Small intestine (tissue), 7 donors: ENCODE results near the gene C6orf89. TPM values are rescaled to one million over a fixed set of nuclear protein-coding genes. Genes with fewer than 3 reads are reported as not detected.

ENCODE experiments used
- DNase-seq, 2 donors: peaks; one replicate each; pipeline versions ENCODE4 v3.0.0 to v3.0.0-alpha.2; 2013
- FAIRE-seq: peaks from 2 replicates; lab custom pipeline; 2012; peaks lifted over from hg19 to GRCh38; lab: Jason Lieb, UNC
- H3K27ac ChIP-seq, 3 donors: one replicate each; pipeline ENCODE4 v1.5.1; 2013; ENCODE audit warnings: low read length in 2 of 3, mild to moderate bottlenecking in 2 of 3, control low read depth in 1 of 3, inconsistent platforms in 1 of 3, low read depth in 1 of 3, moderate library complexity in 1 of 3
- H3K27me3 ChIP-seq, 3 donors: one replicate each; pipeline ENCODE4 v1.6.1; 2013; ENCODE audit warnings: low read length in 3 of 3, inconsistent platforms in 1 of 3; ENCODE audit not compliant: control insufficient read depth in 3 of 3, insufficient read depth in 3 of 3
- H3K36me3 ChIP-seq, 3 donors: one replicate each; pipeline ENCODE4 v1.6.1; 2013; ENCODE audit warnings: low read length in 3 of 3, inconsistent platforms in 1 of 3, low read depth in 1 of 3, mild to moderate bottlenecking in 1 of 3, moderate library complexity in 1 of 3; ENCODE audit not compliant: control insufficient read depth in 3 of 3, insufficient read depth in 2 of 3
- H3K4me1 ChIP-seq, 3 donors: one replicate each; pipeline ENCODE4 v1.6.1; 2013; ENCODE audit warnings: low read length in 2 of 3, inconsistent platforms in 1 of 3, low read depth in 1 of 3, mild to moderate bottlenecking in 1 of 3, moderate library complexity in 1 of 3; ENCODE audit not compliant: control insufficient read depth in 3 of 3, insufficient read depth in 2 of 3
- H3K4me3 ChIP-seq, 3 donors: one replicate each; pipeline ENCODE4 v1.5.1; 2013; ENCODE audit warnings: low read length in 3 of 3, control low read depth in 1 of 3, inconsistent platforms in 1 of 3, low read depth in 1 of 3, mild to moderate bottlenecking in 1 of 3, moderate library complexity in 1 of 3
- H3K9me3 ChIP-seq, 2 donors: one replicate each; pipeline ENCODE4 v1.6.1; 2013; ENCODE audit warnings: low read depth in 1 of 2, low read length in 1 of 2; ENCODE audit not compliant: control insufficient read depth in 2 of 2, insufficient read depth in 1 of 2
- WGBS, 3 donors: extraction: QIAGEN DNeasy Blood & Tissue Kit; methylation state at CpG; one replicate each; pipeline ENCODE4 v1.1.7; 2013; 5-methylcytosine and 5-hydroxymethylcytosine counted together
- polyA plus RNA-seq, 4 donors: library from polyadenylated mRNA; stranded (reverse) in 3 of 4; unstranded in 1 of 4; fragments of 200-250 nt in 3 of 4; fragments of 120-200 nt in 1 of 4; gene quantifications; one replicate each; pipeline versions ENCODE4 v1.2.1 to v1.2.3, GENCODE V29; 2013
- donor health status: healthy with polysubstance abuse.
- donor health status: control.
- donor health status: control.
- donor health status: Bipolar disorder and iron deficiency.
- donor health status: healthy.

Gene C6orf89
- polyA plus RNA-seq, 4 donors, result 6.5 to 38.7 (median 18.8) TPM

DNA sequence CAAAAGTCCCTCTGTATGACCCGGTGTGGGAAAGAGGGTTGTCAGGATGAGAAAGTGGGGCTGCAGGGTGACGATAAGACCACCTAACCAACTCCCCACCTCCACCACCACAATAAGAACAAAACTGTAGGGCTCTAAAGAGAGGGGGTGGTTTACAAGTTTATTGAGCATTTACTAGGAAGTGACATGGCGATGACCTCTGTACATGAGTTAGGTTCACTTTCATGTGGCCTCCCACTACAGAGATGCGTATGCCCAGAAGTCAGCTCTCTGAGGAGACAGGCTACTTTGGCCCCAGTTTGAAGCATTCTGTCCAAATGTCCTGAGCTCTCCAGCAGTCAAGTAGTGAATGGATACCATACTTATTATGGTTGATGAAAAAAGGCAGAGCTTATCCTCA, 40.1 kb downstream of the C6orf89 start:
- H3K9me3 ChIP-seq, result no peaks in the 10 kb centered on the region
- FAIRE-seq, result no peak
- peaks cover 8 to 32% (median 8%) of the 10 kb centered on the region in 3 donors for H3K36me3 ChIP-seq
- no peak overlapping the region for H3K4me3 ChIP-seq
- no peaks in the 10 kb centered on the region for H3K27me3 ChIP-seq
- H3K27ac ChIP-seq, result no peak overlapping the region
- 77 to 95% (median 83%) methylated on average over 4 of the region's 4 CpGs for WGBS, 3 donors
- no peak for DNase-seq
- H3K4me1 ChIP-seq, result no peaks in the 10 kb centered on the region

DNA sequence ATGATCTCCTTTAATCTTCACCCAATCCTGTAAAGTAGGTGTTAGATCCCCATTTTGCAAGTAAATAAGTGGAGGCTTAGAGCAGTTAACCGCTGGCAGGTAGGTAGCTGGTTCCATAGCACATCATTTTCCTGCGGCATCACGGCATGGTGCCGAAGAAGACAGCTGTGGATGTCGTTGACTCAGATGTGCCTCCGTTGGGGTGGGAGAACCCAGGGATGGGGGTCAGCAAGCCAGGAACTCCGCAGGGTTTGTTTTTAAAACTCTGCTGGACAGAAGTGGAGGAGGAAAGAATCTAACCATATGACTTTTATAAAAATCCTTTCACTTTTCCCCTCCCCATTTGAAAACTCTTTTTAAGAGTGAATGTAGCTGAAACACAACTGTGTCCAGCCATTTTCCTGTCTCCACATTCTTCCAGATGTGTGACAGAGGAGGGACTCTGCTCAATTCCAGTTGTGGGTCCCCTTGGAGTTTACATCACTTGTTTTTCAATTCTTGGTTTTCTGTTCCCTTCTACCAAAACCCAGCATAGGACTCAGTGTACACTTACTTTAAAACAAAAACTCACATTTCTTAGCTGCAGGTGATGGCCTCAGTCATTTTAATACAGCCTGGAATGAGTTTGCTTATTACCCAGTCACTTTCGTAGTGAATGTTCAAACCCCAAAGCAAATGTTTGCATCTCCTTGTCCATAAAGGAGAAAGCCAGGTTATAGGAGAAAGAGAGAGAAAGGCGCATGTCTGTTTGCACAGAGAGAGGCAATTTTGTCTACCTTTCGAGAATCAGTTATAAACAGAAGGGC, 41.2 kb downstream of the C6orf89 start:
- Histone ChIP-seq H3K27me3 (no peaks in the 10 kb centered on the region), H3K9me3 (no peaks in the 10 kb centered on the region), H3K4me3 (no peak overlapping the region), H3K27ac (no peak overlapping the region), H3K36me3 (peaks cover 5 to 25% (median 8%) of the 10 kb centered on the region in 3 donors), H3K4me1 (no peaks in the 10 kb centered on the region)
- WGBS, 3 donors, result 77 to 91% (median 86%) methylated on average over 10 of the region's 10 CpGs
- DNase-seq, result no peak
- no peak for FAIRE-seq

- Histone ChIP-seq H3K27me3 (no peaks in the 10 kb centered on the region), H3K4me3 (no peak overlapping the region), H3K4me1 (no peaks in the 10 kb centered on the region), H3K9me3 (no peaks in the 10 kb centered on the region), H3K27ac (no peak overlapping the region), H3K36me3 (peaks cover 5 to 24% (median 8%) of the 10 kb centered on the region in 3 donors)
- FAIRE-seq (no peak), DNase-seq (no peak)
- 68 to 86% (median 84%) methylated on average over 13 of the region's 13 CpGs for WGBS, 3 donors
These were observed 42.2 kb downstream of the C6orf89 start for GRCh38 chr6:36927691-36928546.

GRCh38 chr6:36928547-36928918, 42.8 kb downstream of the C6orf89 start:
- H3K27ac ChIP-seq, result no peak overlapping the region
- no peak for FAIRE-seq
- no peaks in the 10 kb centered on the region for H3K9me3 ChIP-seq
- no peaks in the 10 kb centered on the region for H3K4me1 ChIP-seq
- H3K27me3 ChIP-seq, result no peaks in the 10 kb centered on the region
- peaks cover 0 to 18% (median 6%) of the 10 kb centered on the region in 3 donors for H3K36me3 ChIP-seq
- 12 to 63% (median 45%) methylated on average over 7 of the region's 7 CpGs for WGBS, 3 donors
- DNase-seq, result peak in 1 of 2 donors; percentile 28
- H3K4me3 ChIP-seq, result no peak overlapping the region

DNA sequence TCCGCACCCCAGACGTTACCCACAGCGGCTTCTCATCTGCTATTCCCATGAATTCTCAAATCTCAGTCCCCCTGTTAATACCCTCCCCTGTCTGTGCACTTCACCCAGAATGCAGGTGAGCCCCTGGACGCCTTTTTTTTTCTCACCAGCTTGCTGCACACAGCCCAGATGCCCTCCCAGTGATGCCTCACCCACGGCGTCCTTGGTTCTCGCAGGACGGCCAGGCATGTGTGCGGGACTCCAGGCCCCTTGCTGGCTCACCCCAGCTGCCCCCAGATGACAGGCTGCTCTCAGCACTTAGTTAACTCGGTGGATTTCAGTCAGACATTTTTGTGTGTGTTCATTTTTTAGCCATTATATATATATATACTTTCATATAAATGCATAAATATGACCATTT, 43.4 kb downstream of the C6orf89 start:
- no peak for FAIRE-seq
- no peak for DNase-seq

DNA sequence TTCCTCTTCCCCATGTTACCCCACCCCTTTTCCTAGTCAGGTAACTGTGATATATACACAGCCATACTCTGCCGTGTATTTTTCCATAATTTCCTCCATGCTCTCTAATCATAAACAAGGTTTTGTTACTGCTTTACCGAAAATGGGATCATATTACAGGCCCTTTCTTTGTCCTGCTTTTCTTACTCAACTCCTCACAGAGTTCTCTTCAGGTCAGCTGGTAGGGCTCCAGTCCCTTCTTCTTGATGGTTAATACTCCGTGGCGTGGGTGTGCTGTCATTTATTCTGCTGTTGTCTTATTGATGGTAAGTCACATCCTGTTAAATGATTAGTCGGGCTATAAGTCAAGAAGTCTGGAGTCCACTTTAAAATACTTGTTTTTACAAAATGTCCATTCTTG, 43.9 kb downstream of the C6orf89 start:
- no peak overlapping the region for H3K4me3 ChIP-seq
- H3K27ac ChIP-seq, result no peak overlapping the region
- H3K9me3 ChIP-seq, result no peaks in the 10 kb centered on the region
- WGBS, 3 donors, result 48 to 59% (median 50%) methylated on average over 5 of the region's 5 CpGs
- H3K4me1 ChIP-seq, result no peaks in the 10 kb centered on the region
- H3K36me3 ChIP-seq, result peaks cover 0 to 10% (median 2%) of the 10 kb centered on the region in 3 donors
- FAIRE-seq (no peak), DNase-seq (no peak)
- no peaks in the 10 kb centered on the region for H3K27me3 ChIP-seq

More for the DNA sequence above, 43.4 kb downstream of the C6orf89 start:
- Histone ChIP-seq H3K9me3 (no peaks in the 10 kb centered on the region), H3K36me3 (peaks cover 0 to 12% (median 4%) of the 10 kb centered on the region in 3 donors), H3K4me3 (no peak overlapping the region), H3K27ac (no peak overlapping the region), H3K27me3 (no peaks in the 10 kb centered on the region), H3K4me1 (no peaks in the 10 kb centered on the region)
- 85 to 88% (median 86%) methylated on average over 10 of the region's 10 CpGs for whole genome bisulfite sequencing, 3 donors

- H3K36me3 ChIP-seq, result peaks cover 0 to 5% (median 0%) of the 10 kb centered on the region in 3 donors
- no peaks in the 10 kb centered on the region for H3K4me1 ChIP-seq
- H3K27ac ChIP-seq, result no peak overlapping the region
- H3K9me3 ChIP-seq, result no peaks in the 10 kb centered on the region
- DNase-seq (no peak), FAIRE-seq (no peak)
- WGBS, 3 donors, result 88 to 94% (median 88%) methylated on average over 4 of the region's 4 CpGs
- no peaks in the 10 kb centered on the region for H3K27me3 ChIP-seq
- H3K4me3 ChIP-seq, result no peak overlapping the region
These were observed 44.7 kb downstream of the C6orf89 start for GRCh38 chr6:36930483-36930882.

DNA sequence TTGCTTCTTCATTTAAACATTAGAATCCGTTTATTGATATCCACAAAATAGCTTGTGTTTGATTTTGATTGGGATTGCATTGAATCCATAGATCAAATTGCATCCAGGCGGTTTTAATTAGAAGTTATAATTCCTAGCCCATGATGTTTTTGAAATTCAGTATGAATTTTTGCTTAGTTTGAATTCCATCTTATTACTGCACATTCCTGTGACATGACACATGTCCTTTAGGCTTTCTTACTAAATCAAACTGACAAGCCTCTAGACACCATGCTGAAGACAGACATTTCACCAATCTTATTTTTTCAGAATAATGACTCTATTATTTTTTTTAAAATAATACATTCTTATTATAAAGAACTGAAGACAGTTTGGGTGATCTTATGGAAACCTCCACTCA, 47.4 kb downstream of the C6orf89 start:
- no peak for FAIRE-seq
- no peak for DNase-seq
- Histone ChIP-seq H3K27me3 (no peaks in the 10 kb centered on the region), H3K36me3 (peaks cover 0 to 2% (median 0%) of the 10 kb centered on the region in 3 donors), H3K9me3 (no peaks in the 10 kb centered on the region), H3K27ac (no peak overlapping the region), H3K4me3 (no peak overlapping the region), H3K4me1 (no peaks in the 10 kb centered on the region)
- WGBS, 3 donors, result 89 to 92% (median 91%) methylated on average over 2 of the region's 2 CpGs
